ENCODE data around the gene DZIP1.

- no peak for TF ChIP-seq SRF (IDR thresholded peaks at IDR 0.05; ENCODE audit: low read depth, low read length)
- TF ChIP-seq CHD4 (IDR thresholded peaks at IDR 0.05; ENCODE audit: borderline replicate concordance, low read length) = no peak
- TF ChIP-seq CTCF (CRISPR knock-in tag; IDR thresholded peaks at IDR 0.05) = no peak
- no peak for TF ChIP-seq CBX5 (CRISPR knock-in tag; IDR thresholded peaks at IDR 0.05; ENCODE audit: borderline replicate concordance)
- TF ChIP-seq EZH2 (conservative IDR thresholded peaks at IDR 0.05; ENCODE audit: low read depth, low read length) = no peak
- no peak for TF ChIP-seq EP300 (IDR thresholded peaks at IDR 0.05; ENCODE audit: low read depth in 2 of 2, low read length in 2 of 2)
- TF ChIP-seq EP300 (CRISPR knock-in tag; IDR thresholded peaks at IDR 0.05; ENCODE audit: borderline replicate concordance) = no peak
- no peak for TF ChIP-seq BRCA1 (CRISPR knock-in tag; IDR thresholded peaks at IDR 0.05)
Measured at GRCh38 chr13:95642028-95642621, 2.4 kb downstream of the DZIP1 start.

All from HepG2 (cell line).